PC-9 (cell line): ENCODE results near the gene RETREG1. TPM values are rescaled to one million over a fixed set of nuclear protein-coding genes. Genes with fewer than 3 reads are reported as not detected.

Experiments
- BruUV-seq: library from RNA; stranded (reverse); fragments of 400-500 nt; replicated peaks from 2 replicates; lab custom pipeline; 2021; lab: Mats Ljungman, UMichigan
- CTCF ChIA-PET: fragments of 300-600 bp; sonication (Branson Sonifier 250); formaldehyde crosslinking; loops from one replicate; lab custom pipeline; 2022; ENCODE audit warnings: antibody characterized with exemption; lab: Charles Lee
- POLR2A ChIA-PET: fragments of 300-600 bp; sonication (Branson Sonifier 250); formaldehyde crosslinking; loops from one replicate; lab custom pipeline; 2022; ENCODE audit warnings: antibody characterized with exemption; ENCODE audit not compliant: unreplicated experiment; lab: Charles Lee
- DNase-seq, 2 experiments: peaks; one replicate each; pipeline versions ENCODE4 v3.0.0 to v3.0.0-alpha.2; 2015 to 2022; ENCODE audit warnings: mixed read lengths in 1 of 2
- H2AFZ ChIP-seq: fragments of 200-600 bp; sonication (generic); 2 replicates; pipeline ENCODE4 v1.8.1; 2017; ENCODE audit warnings: antibody characterized with exemption
- H3F3A ChIP-seq: fragments of 200-600 bp; sonication (generic); 2 replicates; pipeline ENCODE4 v1.8.1; 2017; ENCODE audit warnings: antibody characterized with exemption, mild to moderate bottlenecking, low read depth; ENCODE audit not compliant: insufficient read depth
- H3K27ac ChIP-seq: fragments of 200-600 bp; sonication (generic); 2 replicates; pipeline ENCODE4 v1.6.1; 2016; ENCODE audit warnings: mixed run types
- H3K27me3 ChIP-seq: fragments of 200-600 bp; sonication (generic); 2 replicates; pipeline ENCODE4 v1.6.1; 2016; ENCODE audit warnings: low read depth, mixed run types; ENCODE audit not compliant: insufficient read depth
- H3K36me3 ChIP-seq: fragments of 200-600 bp; sonication (generic); 2 replicates; pipeline ENCODE4 v1.6.1; 2016; ENCODE audit warnings: low read depth, mixed run types
- H3K4me1 ChIP-seq: fragments of 200-600 bp; sonication (generic); replicated peaks from 2 replicates; pipeline ENCODE4 v1.6.1; 2016; ENCODE audit warnings: mixed run types; ENCODE audit not compliant: insufficient read depth
- H3K4me2 ChIP-seq: fragments of 200-600 bp; sonication (generic); 2 replicates; pipeline ENCODE4 v1.6.1; 2017; ENCODE audit warnings: mixed run types
- H3K4me3 ChIP-seq: fragments of 200-600 bp; sonication (generic); 2 replicates; pipeline ENCODE4 v1.6.1; 2016; ENCODE audit warnings: mixed run types
- H3K79me2 ChIP-seq: fragments of 200-600 bp; sonication (generic); 2 replicates; pipeline ENCODE4 v1.6.1; 2017; ENCODE audit warnings: low read depth, mixed run types
- H3K9me2 ChIP-seq: fragments of 200-600 bp; sonication (generic); 2 replicates; pipeline ENCODE4 v1.8.1; 2017; ENCODE audit warnings: mild to moderate bottlenecking; ENCODE audit not compliant: insufficient read depth
- H3K9me3 ChIP-seq: fragments of 200-600 bp; sonication (generic); 2 replicates; pipeline ENCODE4 v1.8.1; 2016; ENCODE audit warnings: low read depth; ENCODE audit not compliant: insufficient read depth
- H4K20me1 ChIP-seq: fragments of 200-600 bp; sonication (generic); 2 replicates; pipeline ENCODE4 v1.8.1; 2017; ENCODE audit not compliant: insufficient read depth
- CTCF ChIP-seq: fragments of 200-600 bp; sonication (generic); conservative IDR thresholded peaks from 2 replicates; pipeline ENCODE4 v1.6.1; 2017; ENCODE audit warnings: mixed run types, antibody characterized with exemption, mild to moderate bottlenecking, moderate library complexity
- EZH2 ChIP-seq: fragments of 200-600 bp; sonication (generic); IDR thresholded peaks from 2 replicates; pipeline ENCODE4 v1.8.0; 2017; ENCODE audit warnings: antibody characterized with exemption, low read depth
- intact Hi-C: fragments of 100-400 bp; cut with micrococcal nuclease; formaldehyde crosslinking; loops from one replicate; pipeline ENCODE4 v1.10.0; 2022; ENCODE audit not compliant: unreplicated experiment
- total RNA-seq: library from RNA; stranded (reverse); gene quantifications from 2 replicates; pipeline ENCODE4 v1.2.3, GENCODE V29; 2021

RETREG1 gene
- total RNA-seq, 1 experiment from 2014 or later, result 9.7 TPM

- Histone ChIP-seq H3K4me3 (no peak overlapping the region), H3K27me3 (no peaks in the 10 kb centered on the region), H3F3A (peaks cover 19% of the 10 kb centered on the region), H3K9me3 (no peaks in the 10 kb centered on the region), H3K79me2 (no peaks in the 10 kb centered on the region), H3K4me1 (peaks cover 26% of the 10 kb centered on the region), H3K9me2 (0 out of 2 replicates have a peak, but pooled peaks cover 5% of the 10 kb centered on the region), H3K4me2 (no peak overlapping the region), H2AFZ (no peak overlapping the region), H4K20me1 (no peaks in the 10 kb centered on the region), H3K36me3 (no peaks in the 10 kb centered on the region), H3K27ac (no peak overlapping the region)
- TF ChIP-seq CTCF, result no peak
- TF ChIP-seq EZH2, result no peak
- ChIA-PET CTCF (interaction anchor here (0.7 to 0.9 kb wide), 2 partner anchors 20 to 29 kb away, joined by 3 to 4 read pairs; no protein-coding TSS in a partner anchor), POLR2A (no interaction called here)
- no TSS peak for BruUV-seq
- DNase-seq, result no peak
- intact Hi-C loops, result no loop called here
These were observed 106.7 kb downstream of the RETREG1 start for GRCh38 chr5:16510098-16510497.

- no peaks in the 10 kb centered on the region for H3K27me3 ChIP-seq
- no peaks in the 10 kb centered on the region for H3K9me3 ChIP-seq
- peaks cover 19% of the 10 kb centered on the region for H3F3A ChIP-seq
- peak overlapping the region; percentile 77 for H2AFZ ChIP-seq
- 0 out of 2 replicates have a peak, but pooled peaks cover 5% of the 10 kb centered on the region for H3K9me2 ChIP-seq
- TF ChIP-seq EZH2 (no peak), CTCF (no peak)
- no peaks in the 10 kb centered on the region for H4K20me1 ChIP-seq
- H3K27ac ChIP-seq, result peak overlapping the region; percentile 82
- ChIA-PET CTCF (interaction anchor here (0.6 to 0.8 kb wide), 3 partner anchors 18 to 44 kb away, joined by 4 read pairs; no protein-coding TSS in a partner anchor), POLR2A (interaction anchor here (0.7 kb wide), 3 partner anchors 10 to 27 kb away, joined by 5 to 8 read pairs (median 6); no protein-coding TSS in a partner anchor)
- DNase-seq, result peak; percentile 96 to 97
- H3K79me2 ChIP-seq, result no peaks in the 10 kb centered on the region
- H3K36me3 ChIP-seq, result no peaks in the 10 kb centered on the region
- H3K4me2 ChIP-seq, result peak overlapping the region; percentile 86
- peaks cover 26% of the 10 kb centered on the region for H3K4me1 ChIP-seq
- BruUV-seq, result TSS peak; percentile 99
- H3K4me3 ChIP-seq, result peak overlapping the region; percentile 53
- intact Hi-C loops, result loop anchor here (1.0 to 2.0 kb wide), 4 partner anchors 16 to 41 kb away; no protein-coding TSS in a partner anchor
These were observed 107.9 kb downstream of the RETREG1 start for GRCh38 chr5:16508730-16509531.

GRCh38 chr5:16507716-16508115, 109.1 kb downstream of the RETREG1 start:
- no peak for TF ChIP-seq EZH2
- TF ChIP-seq CTCF, result no peak
- intact Hi-C loops, result loop anchor here (2.0 kb wide), 1 partner anchor 31 kb away; no protein-coding TSS in a partner anchor
- BruUV-seq, result no TSS peak

More at GRCh38 chr5:16507716-16508115, 109.1 kb downstream of the RETREG1 start:
- Histone ChIP-seq H3K27ac (peak overlapping the region; percentile 82), H3F3A (peaks cover 27% of the 10 kb centered on the region), H3K27me3 (no peaks in the 10 kb centered on the region), H3K36me3 (no peaks in the 10 kb centered on the region), H3K4me2 (peak overlapping the region; percentile 86), H4K20me1 (no peaks in the 10 kb centered on the region), H3K9me2 (0 out of 2 replicates have a peak, but pooled peaks cover 5% of the 10 kb centered on the region), H3K79me2 (no peaks in the 10 kb centered on the region), H3K9me3 (no peaks in the 10 kb centered on the region), H3K4me3 (peak overlapping the region; percentile 53; the same call in 1 of the 2 replicates), H3K4me1 (peaks cover 33% of the 10 kb centered on the region), H2AFZ (peak overlapping the region; percentile 77; the same call in 1 of the 2 replicates)
- no peak for DNase-seq
- ChIA-PET CTCF (no interaction called here), POLR2A (interaction anchor here (0.6 to 0.7 kb wide), 2 partner anchors 167 to 302 kb away, joined by 6 to 16 read pairs; no protein-coding TSS in a partner anchor)
